ENCODE measurements around the gene PYGM. TPM values are rescaled to one million over a fixed set of nuclear protein-coding genes. Genes with fewer than 3 reads are reported as not detected.

PYGM gene
- total RNA-seq, 1 donor from 2014 or later = 0.28 TPM

DNA sequence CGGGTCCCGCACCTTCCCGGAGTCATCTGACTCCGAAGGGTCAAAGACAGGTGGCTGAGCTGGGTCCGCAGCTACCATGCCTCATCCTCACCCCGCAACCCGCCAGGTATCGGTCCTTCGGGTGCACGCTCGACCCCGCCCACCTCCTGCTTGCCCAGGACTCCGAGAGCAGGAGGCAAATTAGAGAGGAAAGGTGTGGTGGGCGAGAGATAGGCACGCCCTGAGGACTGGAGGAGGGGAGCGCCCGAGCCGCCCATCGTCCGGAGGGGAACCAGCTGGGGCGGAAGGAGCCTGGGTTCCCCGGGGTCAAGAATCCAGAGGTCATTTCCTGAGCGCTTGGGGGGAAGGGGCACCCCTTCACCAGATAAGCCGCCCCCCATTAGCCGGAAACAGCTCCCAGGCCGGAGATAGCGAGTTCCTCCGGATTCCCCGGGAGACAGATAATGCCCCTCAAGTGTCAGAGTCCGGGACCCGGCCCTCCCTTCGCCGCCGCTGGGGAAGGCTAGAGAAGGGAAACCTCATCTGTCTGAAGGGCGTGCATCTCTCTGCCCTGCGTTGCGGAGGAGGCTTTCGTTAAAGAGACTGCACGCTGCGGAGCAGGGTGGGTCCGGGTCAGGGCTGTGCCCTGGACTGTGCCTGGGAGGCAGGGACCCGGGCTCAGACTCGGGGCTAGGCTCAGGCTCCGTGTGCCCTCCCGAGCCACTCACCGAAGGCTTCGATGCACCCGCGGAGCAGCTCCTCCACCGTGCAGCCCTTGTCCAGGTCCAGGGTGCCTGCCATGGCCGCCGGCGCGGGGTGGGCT is 17.5 kb downstream of the PYGM start:
- no peak for DNase-seq (ENCODE audit: low spot score)

GRCh38 chr11:64741375-64742086 is 18.2 kb downstream of the PYGM start:
- DNase-seq (ENCODE audit: low spot score) = no peak

More for the DNA sequence above, 17.5 kb downstream of the PYGM start:
- ATAC-seq = peak; percentile 23

GRCh38 chr11:64739871-64740270 is 19.9 kb downstream of the PYGM start:
- no peak for DNase-seq (ENCODE audit: low spot score)
- no peak for ATAC-seq

More at GRCh38 chr11:64741375-64742086, 18.2 kb downstream of the PYGM start:
- no peak for ATAC-seq

DNA sequence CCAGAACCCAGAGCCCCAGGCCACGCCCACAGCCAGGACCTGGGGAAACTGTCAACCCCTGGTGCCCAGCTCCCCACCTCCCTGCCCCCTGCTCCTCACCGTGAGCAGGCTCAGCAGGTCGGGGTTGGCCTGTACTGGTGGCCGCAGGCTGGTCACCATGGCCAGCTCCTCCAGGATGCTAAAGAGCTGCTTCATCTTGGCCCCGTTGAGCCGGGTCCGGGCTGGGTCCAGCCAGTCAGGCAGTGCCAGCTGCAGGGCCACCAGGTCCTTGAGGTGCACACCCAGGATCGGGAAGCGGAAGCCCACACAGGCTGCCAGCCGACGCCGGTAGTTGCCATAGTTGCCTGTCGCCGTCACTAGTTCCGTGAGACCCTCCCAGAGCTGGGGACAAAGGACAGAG is 23.1 kb downstream of the PYGM start:
- no peak for ATAC-seq
- no peak for DNase-seq (ENCODE audit: low spot score)

- DNase-seq (ENCODE audit: low spot score) (no peak), ATAC-seq (peak; percentile 80)
Measured at GRCh38 chr11:64735725-64736259, 24.0 kb downstream of the PYGM start.

- ATAC-seq (peak; percentile 17), DNase-seq (ENCODE audit: low spot score) (no peak)
Measured at GRCh38 chr11:64734811-64735724, 24.7 kb downstream of the PYGM start.

GRCh38 chr11:64731601-64732000 is 28.2 kb downstream of the PYGM start:
- ATAC-seq (no peak), DNase-seq (ENCODE audit: low spot score) (no peak)

GRCh38 chr11:64729851-64730382 is 29.9 kb downstream of the PYGM start:
- no peak for DNase-seq (ENCODE audit: low spot score)
- peak; percentile 37 for ATAC-seq

DNA sequence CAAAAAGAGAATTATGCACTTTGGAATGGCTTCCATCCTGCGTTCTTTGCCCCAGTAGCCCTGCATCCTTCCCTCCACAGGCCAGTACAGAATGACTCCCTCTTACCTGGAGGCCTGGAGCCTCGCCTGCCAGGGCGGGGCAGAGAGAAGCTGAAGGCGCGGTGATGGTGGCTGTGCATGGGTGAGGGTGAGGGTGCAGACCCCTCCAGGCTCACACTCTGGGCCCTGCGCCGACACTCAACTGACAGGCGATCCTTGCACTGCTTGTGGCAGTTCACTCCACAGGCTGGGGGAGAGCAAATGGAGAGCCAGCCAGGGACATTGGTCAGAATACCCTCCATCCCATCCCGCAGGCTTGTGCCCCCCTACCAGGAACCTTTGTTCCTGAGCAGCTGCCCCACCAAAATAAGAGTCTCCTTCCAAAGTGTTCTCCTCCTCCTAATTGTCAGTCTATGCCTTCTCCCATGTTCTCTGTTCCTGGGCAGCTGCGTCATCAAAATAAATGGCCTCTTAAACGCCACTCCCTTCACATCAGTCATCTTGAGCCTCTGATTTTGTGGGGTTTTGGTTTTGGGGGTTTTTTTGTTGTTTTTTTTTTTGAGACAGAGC is 30.9 kb downstream of the PYGM start:
- DNase-seq (ENCODE audit: low spot score) (no peak), ATAC-seq (no peak)

DNA sequence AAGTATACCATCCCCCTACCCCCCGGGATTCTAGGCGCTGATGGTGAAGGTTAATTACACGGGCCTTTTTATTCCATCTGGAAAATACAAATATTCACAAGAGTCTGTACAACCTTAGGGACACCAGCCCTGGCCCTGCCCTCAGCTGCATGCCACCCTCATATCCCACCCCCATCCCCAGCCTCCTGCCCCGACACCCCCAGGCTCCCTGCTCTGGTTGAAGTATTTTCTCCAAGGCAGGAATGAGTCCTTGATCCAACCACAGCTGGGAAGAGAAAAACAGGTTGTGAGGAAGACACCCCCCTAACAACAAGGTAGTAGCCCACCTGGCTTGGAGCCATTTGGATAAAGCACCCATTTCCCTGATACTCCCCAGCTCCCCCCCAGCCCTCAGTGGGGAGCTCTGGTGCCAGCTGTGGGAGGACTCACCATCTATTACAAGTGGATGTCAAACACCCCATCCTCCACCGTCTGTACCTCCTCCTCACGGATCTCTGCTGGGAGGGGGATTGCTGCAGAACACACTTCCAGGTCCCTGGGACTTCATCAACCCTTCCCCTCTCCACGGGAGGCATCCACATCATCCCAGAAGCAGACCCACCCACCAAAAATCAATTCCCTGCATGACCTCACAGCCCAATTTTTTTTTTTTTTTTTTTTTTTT is 32.8 kb downstream of the PYGM start:
- ATAC-seq = no peak
- DNase-seq (ENCODE audit: low spot score) = no peak

DNA sequence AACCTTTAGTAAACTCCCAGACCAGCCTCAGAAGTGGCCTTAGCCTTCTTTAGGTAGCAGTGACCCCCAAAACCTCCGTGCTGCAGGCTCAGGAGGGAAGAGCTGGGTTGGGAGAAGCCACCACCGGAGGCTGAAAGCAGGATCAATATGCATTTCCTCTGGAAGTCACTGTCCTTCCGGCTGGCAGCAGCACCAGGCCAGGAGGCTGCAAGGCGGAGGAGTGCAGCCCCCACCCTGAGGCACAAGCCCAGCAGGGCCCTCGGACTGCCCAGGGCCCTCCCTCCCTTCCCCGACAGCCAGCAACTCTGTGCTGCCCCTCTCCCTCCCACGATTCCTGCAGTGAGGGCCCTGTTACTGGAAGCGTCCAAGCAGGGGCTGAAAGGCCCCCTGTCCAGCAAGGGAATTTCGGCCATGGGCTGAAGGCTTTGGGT is 33.5 kb downstream of the PYGM start:
- ATAC-seq (no peak), DNase-seq (ENCODE audit: low spot score) (no peak)

GRCh38 chr11:64724863-64725532 is 34.8 kb downstream of the PYGM start:
- peak; percentile 78 for ATAC-seq
- DNase-seq (ENCODE audit: low spot score) = peak; percentile 72

- no peak for ATAC-seq
- DNase-seq (ENCODE audit: low spot score) = no peak
Measured at GRCh38 chr11:64723907-64724862, 35.6 kb downstream of the PYGM start.

DNA sequence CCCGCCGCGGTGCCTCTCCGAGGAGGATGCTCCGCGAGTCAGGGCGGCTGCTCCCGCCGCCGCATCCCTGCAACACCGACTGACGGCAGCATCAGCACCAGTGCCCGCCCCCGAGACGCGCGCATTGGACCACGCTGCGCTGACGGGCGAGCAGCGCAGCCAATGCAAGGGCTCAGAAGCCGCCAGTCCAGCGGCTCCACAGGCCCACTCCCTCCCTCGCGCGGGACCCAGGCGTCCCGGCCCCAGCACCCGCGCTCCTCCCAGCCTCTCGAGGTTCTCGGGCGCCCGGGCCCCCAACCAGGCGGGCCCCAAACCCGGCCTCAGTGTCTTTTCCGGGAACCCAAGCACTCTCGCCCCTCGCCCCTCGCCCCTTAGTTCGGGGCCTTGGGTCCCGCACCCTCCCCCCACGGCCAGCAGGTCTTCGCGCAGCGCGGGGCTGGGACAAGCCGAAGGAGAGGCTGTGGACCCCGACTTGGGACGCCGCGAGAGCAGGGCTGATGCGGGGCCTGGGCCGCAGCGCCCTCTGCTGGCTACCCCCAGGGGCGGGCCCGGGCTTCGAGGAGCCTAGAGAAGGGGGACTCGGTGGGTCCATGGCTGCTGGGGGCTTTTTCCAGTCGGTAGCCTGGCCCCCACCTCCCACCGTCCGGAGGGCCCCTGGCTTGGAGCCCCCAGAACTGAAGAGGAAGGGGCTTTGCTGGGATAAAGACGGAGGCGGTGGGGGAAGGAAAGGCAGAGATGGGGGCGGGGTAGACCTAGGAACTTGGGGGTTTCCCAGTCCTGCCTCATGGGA is 36.5 kb downstream of the PYGM start, which contains the start of gene NRXN2:
Gene NRXN2 (minus strand): TSS at position 81 of the 790 bp plus-strand sequence. CDS start 9,498 bp downstream, outside the sequence.
- peak; percentile 80 for ATAC-seq
- peak; percentile 78 for DNase-seq (ENCODE audit: low spot score)

DNA sequence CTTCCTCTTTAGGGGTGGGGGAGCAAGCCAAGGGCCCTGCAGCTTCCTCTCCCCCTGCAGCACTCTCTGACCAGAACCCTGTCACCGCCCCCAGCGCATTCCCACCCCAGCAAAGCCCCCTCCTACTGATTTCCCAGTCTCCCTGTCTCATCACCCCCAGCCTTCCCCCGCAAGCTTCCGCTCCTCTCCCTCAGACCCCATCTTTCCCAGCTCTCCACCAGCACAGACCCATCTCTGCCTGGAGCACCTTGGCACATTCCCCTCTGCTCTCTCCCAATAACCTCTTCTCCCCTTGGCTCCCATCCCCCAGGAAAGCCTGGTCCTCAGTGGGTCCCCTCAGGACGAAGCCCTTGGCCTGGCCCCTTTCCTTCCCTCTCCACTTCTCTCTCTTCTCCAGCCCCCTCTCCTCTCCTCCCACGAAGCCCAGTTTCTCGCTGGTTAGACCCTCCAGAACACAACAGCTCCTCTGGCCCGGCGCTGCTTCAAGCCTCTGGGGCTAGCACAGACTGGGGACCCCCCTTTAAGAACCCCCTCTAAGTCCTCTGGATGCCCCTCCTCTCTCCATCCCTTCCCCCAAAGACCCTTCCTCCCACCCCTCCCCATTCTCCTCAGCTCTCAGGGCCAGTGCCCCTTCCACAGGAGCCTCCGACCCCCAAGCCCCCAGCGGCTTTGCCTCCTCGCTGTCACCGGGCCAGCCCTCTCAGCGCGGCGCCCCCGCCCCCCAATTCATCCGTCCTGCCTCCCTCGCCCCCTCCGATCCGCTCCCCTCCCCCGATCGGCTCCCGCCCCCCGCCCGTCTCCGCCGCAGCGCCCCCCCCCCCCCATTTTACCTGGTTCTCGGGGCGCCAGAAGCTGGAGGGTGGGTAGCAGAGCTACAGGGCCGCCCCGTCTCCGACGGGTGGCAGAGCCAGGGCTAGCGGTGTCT is 37.4 kb downstream of the PYGM start:
- ATAC-seq = no peak
- DNase-seq (ENCODE audit: low spot score) = no peak

DNA sequence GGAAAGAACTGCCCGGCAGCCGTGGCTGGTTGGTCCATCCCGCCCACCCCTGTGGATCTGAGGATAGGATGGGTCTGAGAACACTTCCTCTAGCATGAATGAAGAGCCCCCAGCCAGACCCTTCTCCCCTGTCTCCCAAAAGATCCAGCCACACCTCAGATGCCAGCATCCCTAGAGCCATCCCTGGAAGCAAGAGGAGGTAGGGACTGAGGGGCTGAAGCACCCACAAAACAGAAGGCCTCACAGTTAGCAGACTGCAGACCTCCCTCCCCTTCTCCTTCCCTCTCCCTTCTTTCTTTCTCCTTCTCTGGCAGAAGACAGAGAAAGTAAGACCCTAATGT is 38.4 kb downstream of the PYGM start:
- ATAC-seq = no peak

More for the DNA sequence above, 38.4 kb downstream of the PYGM start:
- DNase-seq (ENCODE audit: low spot score) = no peak

Measured in left lobe of liver (tissue), 2 donors.